Measurements from ENCODE around the gene CCDC144A. TPM values are rescaled to one million over a fixed set of nuclear protein-coding genes. Genes with fewer than 3 reads are reported as not detected.
"Not testable (repeated sequence)": the region's sequence is repeated elsewhere in the genome, so short reads cannot be mapped to it uniquely, and the experiment has no call there.

The CCDC144A gene
- total and polyA plus RNA-seq, 8 donors, result 0.41 to 19.0 (median 6.6) TPM

- intact Hi-C loops (cut with DNase I); DNase-seq; H3K36me3 ChIP-seq; H3K4me3 ChIP-seq; H3K27ac ChIP-seq; H3K27me3 ChIP-seq; H3K9me3 ChIP-seq; H3K4me1 ChIP-seq: not testable (repeated sequence)
- peak; percentile 83 for ATAC-seq
These were observed 82.5 kb downstream of the CCDC144A start for GRCh38 chr17:16772394-16773145.

- ATAC-seq, result peak; percentile 92
- H3K27ac ChIP-seq; H3K9me3 ChIP-seq; H3K4me3 ChIP-seq; intact Hi-C loops (cut with DNase I); H3K4me1 ChIP-seq; H3K27me3 ChIP-seq; H3K36me3 ChIP-seq; DNase-seq: not testable (repeated sequence)
These were observed 83.1 kb downstream of the CCDC144A start for GRCh38 chr17:16773146-16773522.

GRCh38 chr17:16787851-16788250 is 97.8 kb downstream of the CCDC144A start:
- H3K27me3 ChIP-seq; H3K4me1 ChIP-seq; ATAC-seq; H3K9me3 ChIP-seq; intact Hi-C loops (cut with DNase I); H3K27ac ChIP-seq; H3K36me3 ChIP-seq; H3K4me3 ChIP-seq; DNase-seq: not testable (repeated sequence)

GRCh38 chr17:16788889-16789536 is 99.0 kb downstream of the CCDC144A start:
- intact Hi-C loops (cut with DNase I); H3K27ac ChIP-seq; H3K36me3 ChIP-seq; ATAC-seq; H3K9me3 ChIP-seq; H3K4me3 ChIP-seq; H3K27me3 ChIP-seq; DNase-seq; H3K4me1 ChIP-seq: not testable (repeated sequence)

GRCh38 chr17:16789622-16790021 is 99.6 kb downstream of the CCDC144A start:
- DNase-seq, result not testable (repeated sequence)

GRCh38 chr17:16790313-16790871 is 100.4 kb downstream of the CCDC144A start:
- H3K4me1 ChIP-seq; H3K4me3 ChIP-seq; intact Hi-C loops (cut with DNase I); H3K27me3 ChIP-seq; H3K27ac ChIP-seq; DNase-seq; H3K36me3 ChIP-seq; H3K9me3 ChIP-seq: not testable (repeated sequence)
- peak; percentile 46 for ATAC-seq

More at GRCh38 chr17:16789622-16790021, 99.6 kb downstream of the CCDC144A start:
- H3K4me1 ChIP-seq; H3K27me3 ChIP-seq; intact Hi-C loops (cut with DNase I); H3K4me3 ChIP-seq; H3K9me3 ChIP-seq; H3K36me3 ChIP-seq; ATAC-seq; H3K27ac ChIP-seq: not testable (repeated sequence)

GRCh38 chr17:16794215-16794614 is 104.2 kb downstream of the CCDC144A start:
- H3K9me3 ChIP-seq; H3K27me3 ChIP-seq; H3K36me3 ChIP-seq; ATAC-seq; H3K27ac ChIP-seq; H3K4me1 ChIP-seq; H3K4me3 ChIP-seq; intact Hi-C loops (cut with DNase I); DNase-seq: not testable (repeated sequence)

- H3K36me3 ChIP-seq; DNase-seq; intact Hi-C loops (cut with DNase I); H3K27ac ChIP-seq; H3K4me1 ChIP-seq; H3K27me3 ChIP-seq; ATAC-seq; H3K9me3 ChIP-seq; H3K4me3 ChIP-seq: not testable (repeated sequence)
These were observed 105.9 kb downstream of the CCDC144A start for GRCh38 chr17:16795894-16796293.

- intact Hi-C loops (cut with DNase I); H3K4me3 ChIP-seq; H3K9me3 ChIP-seq; H3K4me1 ChIP-seq; DNase-seq; ATAC-seq; H3K27ac ChIP-seq; H3K27me3 ChIP-seq; H3K36me3 ChIP-seq: not testable (repeated sequence)
These were observed 114.8 kb downstream of the CCDC144A start for GRCh38 chr17:16804851-16805250.

- intact Hi-C loops (cut with DNase I), result not testable (repeated sequence)
These were observed 116.6 kb downstream of the CCDC144A start for GRCh38 chr17:16806599-16806998.

GRCh38 chr17:16807620-16808019 is 117.6 kb downstream of the CCDC144A start:
- H3K27ac ChIP-seq; DNase-seq; ATAC-seq; H3K36me3 ChIP-seq; H3K9me3 ChIP-seq; H3K27me3 ChIP-seq; intact Hi-C loops (cut with DNase I); H3K4me3 ChIP-seq; H3K4me1 ChIP-seq: not testable (repeated sequence)

More at GRCh38 chr17:16806599-16806998, 116.6 kb downstream of the CCDC144A start:
- H3K27me3 ChIP-seq, H3K36me3 ChIP-seq, H3K9me3 ChIP-seq, H3K4me1 ChIP-seq, ATAC-seq, DNase-seq, H3K27ac ChIP-seq, H3K4me3 ChIP-seq: not testable (repeated sequence)

- ATAC-seq; H3K27me3 ChIP-seq; H3K4me3 ChIP-seq; intact Hi-C loops (cut with DNase I); H3K36me3 ChIP-seq; H3K9me3 ChIP-seq; H3K27ac ChIP-seq; DNase-seq; H3K4me1 ChIP-seq: not testable (repeated sequence)
These were observed 120.2 kb downstream of the CCDC144A start for GRCh38 chr17:16810236-16810635.

GRCh38 chr17:16812126-16812525 is 122.1 kb downstream of the CCDC144A start:
- ATAC-seq, result peak; percentile 53
- intact Hi-C loops (cut with DNase I), result not testable (repeated sequence)

More at GRCh38 chr17:16812126-16812525, 122.1 kb downstream of the CCDC144A start:
- H3K36me3 ChIP-seq, H3K27ac ChIP-seq, H3K9me3 ChIP-seq, H3K4me3 ChIP-seq, H3K4me1 ChIP-seq, H3K27me3 ChIP-seq: not testable (repeated sequence)
- peak in 1 of 4 donors; percentile 1 for DNase-seq
